Measurements from ENCODE around the gene GRAP2. TPM values are rescaled to one million over a fixed set of nuclear protein-coding genes. Genes with fewer than 3 reads are reported as not detected.

The GRAP2 gene
- total and polyA plus RNA-seq, 2 experiments from 2014 or later: 0.42 TPM; not detected in 1

DNA sequence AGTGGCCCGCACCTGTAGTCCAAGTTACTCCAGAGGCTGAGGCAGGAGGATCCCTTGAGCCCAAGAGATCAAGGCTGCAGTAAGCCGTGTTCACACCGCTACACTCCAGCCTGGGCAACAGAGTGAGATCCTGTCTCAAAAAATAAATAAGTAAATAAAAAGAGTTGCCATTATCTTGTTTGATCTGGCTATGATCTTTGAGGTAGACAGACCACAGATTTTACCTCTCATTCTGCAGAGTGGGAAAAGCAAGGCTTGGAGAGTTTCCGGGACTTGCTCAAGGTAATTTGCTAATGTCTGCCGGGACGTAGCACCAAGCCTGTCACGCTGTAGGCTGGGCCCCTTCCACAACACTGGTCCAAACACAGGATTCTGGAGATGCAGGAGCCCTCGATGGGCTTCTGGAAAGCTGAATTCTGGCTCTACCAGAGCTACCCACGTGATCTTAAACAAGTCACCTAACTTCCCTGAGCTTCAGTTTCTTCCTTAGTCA lies 6.8 kb downstream of the GRAP2 start (continued):
- TF ChIP-seq, protein P1, sequence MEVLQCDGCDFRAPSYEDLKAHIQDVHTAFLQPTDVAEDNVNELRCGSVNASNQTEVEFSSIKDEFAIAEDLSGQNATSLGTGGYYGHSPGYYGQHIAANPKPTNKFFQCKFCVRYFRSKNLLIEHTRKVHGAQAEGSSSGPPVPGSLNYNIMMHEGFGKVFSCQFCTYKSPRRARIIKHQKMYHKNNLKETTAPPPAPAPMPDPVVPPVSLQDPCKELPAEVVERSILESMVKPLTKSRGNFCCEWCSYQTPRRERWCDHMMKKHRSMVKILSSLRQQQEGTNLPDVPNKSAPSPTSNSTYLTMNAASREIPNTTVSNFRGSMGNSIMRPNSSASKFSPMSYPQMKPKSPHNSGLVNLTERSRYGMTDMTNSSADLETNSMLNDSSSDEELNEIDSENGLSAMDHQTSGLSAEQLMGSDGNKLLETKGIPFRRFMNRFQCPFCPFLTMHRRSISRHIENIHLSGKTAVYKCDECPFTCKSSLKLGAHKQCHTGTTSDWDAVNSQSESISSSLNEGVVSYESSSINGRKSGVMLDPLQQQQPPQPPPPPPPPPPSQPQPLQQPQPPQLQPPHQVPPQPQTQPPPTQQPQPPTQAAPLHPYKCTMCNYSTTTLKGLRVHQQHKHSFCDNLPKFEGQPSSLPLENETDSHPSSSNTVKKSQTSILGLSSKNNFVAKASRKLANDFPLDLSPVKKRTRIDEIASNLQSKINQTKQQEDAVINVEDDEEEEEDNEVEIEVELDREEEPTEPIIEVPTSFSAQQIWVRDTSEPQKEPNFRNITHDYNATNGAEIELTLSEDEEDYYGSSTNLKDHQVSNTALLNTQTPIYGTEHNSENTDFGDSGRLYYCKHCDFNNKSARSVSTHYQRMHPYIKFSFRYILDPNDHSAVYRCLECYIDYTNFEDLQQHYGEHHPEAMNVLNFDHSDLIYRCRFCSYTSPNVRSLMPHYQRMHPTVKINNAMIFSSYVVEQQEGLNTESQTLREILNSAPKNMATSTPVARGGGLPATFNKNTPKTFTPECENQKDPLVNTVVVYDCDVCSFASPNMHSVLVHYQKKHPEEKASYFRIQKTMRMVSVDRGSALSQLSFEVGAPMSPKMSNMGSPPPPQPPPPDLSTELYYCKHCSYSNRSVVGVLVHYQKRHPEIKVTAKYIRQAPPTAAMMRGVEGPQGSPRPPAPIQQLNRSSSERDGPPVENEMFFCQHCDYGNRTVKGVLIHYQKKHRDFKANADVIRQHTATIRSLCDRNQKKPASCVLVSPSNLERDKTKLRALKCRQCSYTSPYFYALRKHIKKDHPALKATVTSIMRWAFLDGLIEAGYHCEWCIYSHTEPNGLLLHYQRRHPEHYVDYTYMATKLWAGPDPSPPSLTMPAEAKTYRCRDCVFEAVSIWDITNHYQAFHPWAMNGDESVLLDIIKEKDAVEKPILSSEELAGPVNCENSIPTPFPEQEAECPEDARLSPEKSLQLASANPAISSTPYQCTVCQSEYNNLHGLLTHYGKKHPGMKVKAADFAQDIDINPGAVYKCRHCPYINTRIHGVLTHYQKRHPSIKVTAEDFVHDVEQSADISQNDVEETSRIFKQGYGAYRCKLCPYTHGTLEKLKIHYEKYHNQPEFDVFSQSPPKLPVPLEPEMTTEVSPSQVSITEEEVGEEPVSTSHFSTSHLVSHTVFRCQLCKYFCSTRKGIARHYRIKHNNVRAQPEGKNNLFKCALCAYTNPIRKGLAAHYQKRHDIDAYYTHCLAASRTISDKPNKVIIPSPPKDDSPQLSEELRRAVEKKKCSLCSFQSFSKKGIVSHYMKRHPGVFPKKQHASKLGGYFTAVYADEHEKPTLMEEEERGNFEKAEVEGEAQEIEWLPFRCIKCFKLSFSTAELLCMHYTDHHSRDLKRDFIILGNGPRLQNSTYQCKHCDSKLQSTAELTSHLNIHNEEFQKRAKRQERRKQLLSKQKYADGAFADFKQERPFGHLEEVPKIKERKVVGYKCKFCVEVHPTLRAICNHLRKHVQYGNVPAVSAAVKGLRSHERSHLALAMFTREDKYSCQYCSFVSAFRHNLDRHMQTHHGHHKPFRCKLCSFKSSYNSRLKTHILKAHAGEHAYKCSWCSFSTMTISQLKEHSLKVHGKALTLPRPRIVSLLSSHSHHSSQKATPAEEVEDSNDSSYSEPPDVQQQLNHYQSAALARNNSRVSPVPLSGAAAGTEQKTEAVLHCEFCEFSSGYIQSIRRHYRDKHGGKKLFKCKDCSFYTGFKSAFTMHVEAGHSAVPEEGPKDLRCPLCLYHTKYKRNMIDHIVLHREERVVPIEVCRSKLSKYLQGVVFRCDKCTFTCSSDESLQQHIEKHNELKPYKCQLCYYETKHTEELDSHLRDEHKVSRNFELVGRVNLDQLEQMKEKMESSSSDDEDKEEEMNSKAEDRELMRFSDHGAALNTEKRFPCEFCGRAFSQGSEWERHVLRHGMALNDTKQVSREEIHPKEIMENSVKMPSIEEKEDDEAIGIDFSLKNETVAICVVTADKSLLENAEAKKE (CRISPR knock-in tag; IDR thresholded peaks at IDR 0.05): no peak
- TF ChIP-seq EZH2 (IDR thresholded peaks at IDR 0.05; ENCODE audit: low read depth, unreplicated experiment) (no peak), CREB1 (CRISPR knock-in tag; IDR thresholded peaks at IDR 0.05; ENCODE audit: low read depth) (no peak), NANOG (IDR thresholded peaks at IDR 0.05; ENCODE audit: borderline replicate concordance) (no peak), ZNF114 (CRISPR knock-in tag; IDR thresholded peaks at IDR 0.05) (no peak), EZH2phosphoT487 (IDR thresholded peaks at IDR 0.05; ENCODE audit: unreplicated experiment) (no peak), JUNB (IDR thresholded peaks at IDR 0.05; ENCODE audit: unreplicated experiment) (no peak)

- no peaks in the 10 kb centered on the region for H3K36me3 Mint-ChIP-seq (ENCODE audit: low read depth)
- peaks cover 4% of the 10 kb centered on the region for H3K27me3 Mint-ChIP-seq (ENCODE audit: insufficient read depth, low read depth, poor library complexity)
- TF ChIP-seq ZNF114 (CRISPR knock-in tag; IDR thresholded peaks at IDR 0.05): no peak
- TF ChIP-seq, protein P2, sequence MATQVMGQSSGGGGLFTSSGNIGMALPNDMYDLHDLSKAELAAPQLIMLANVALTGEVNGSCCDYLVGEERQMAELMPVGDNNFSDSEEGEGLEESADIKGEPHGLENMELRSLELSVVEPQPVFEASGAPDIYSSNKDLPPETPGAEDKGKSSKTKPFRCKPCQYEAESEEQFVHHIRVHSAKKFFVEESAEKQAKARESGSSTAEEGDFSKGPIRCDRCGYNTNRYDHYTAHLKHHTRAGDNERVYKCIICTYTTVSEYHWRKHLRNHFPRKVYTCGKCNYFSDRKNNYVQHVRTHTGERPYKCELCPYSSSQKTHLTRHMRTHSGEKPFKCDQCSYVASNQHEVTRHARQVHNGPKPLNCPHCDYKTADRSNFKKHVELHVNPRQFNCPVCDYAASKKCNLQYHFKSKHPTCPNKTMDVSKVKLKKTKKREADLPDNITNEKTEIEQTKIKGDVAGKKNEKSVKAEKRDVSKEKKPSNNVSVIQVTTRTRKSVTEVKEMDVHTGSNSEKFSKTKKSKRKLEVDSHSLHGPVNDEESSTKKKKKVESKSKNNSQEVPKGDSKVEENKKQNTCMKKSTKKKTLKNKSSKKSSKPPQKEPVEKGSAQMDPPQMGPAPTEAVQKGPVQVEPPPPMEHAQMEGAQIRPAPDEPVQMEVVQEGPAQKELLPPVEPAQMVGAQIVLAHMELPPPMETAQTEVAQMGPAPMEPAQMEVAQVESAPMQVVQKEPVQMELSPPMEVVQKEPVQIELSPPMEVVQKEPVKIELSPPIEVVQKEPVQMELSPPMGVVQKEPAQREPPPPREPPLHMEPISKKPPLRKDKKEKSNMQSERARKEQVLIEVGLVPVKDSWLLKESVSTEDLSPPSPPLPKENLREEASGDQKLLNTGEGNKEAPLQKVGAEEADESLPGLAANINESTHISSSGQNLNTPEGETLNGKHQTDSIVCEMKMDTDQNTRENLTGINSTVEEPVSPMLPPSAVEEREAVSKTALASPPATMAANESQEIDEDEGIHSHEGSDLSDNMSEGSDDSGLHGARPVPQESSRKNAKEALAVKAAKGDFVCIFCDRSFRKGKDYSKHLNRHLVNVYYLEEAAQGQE (IDR thresholded peaks at IDR 0.05; ENCODE audit: unreplicated experiment): no peak
- TF ChIP-seq JUNB (IDR thresholded peaks at IDR 0.05; ENCODE audit: unreplicated experiment): no peak
- no peak for TF ChIP-seq CREB1 (CRISPR knock-in tag; IDR thresholded peaks at IDR 0.05; ENCODE audit: low read depth)
- TF ChIP-seq ZNF331 (CRISPR knock-in tag; IDR thresholded peaks at IDR 0.05; ENCODE audit: low read depth): no peak
- no peak for TF ChIP-seq POLR2AphosphoS5 (IDR thresholded peaks at IDR 0.05; ENCODE audit: low read depth)
Measured at GRCh38 chr22:39908136-39908535, 7.3 kb downstream of the GRAP2 start.

More at GRCh38 chr22:39908136-39908535, 7.3 kb downstream of the GRAP2 start:
- Histone ChIP-seq H3K4me2 (no peak overlapping the region), H3K4me3 (no peak overlapping the region), H3K27ac (ENCODE audit: low read depth) (no peak overlapping the region), H3K4me1 (ENCODE audit: insufficient read depth) (peaks cover 6% of the 10 kb centered on the region; the same call in 1 of the 2 replicates), H3K36me3 (ENCODE audit: insufficient read depth) (no peaks in the 10 kb centered on the region), H3F3A (replicated peaks; ENCODE audit: low read depth) (no peaks in the 10 kb centered on the region), H3K27me3 (ENCODE audit: insufficient read depth) (no peaks in the 10 kb centered on the region), H2AFZ (no peak overlapping the region), H3K79me2 (replicated peaks; ENCODE audit: insufficient read depth) (no peaks in the 10 kb centered on the region), H4K20me1 (replicated peaks; ENCODE audit: insufficient read depth) (no peaks in the 10 kb centered on the region), H3K9me2 (ENCODE audit: insufficient read depth) (no peaks in the 10 kb centered on the region)
- no peak overlapping the region for H3K4me3 Mint-ChIP-seq
- H3K27ac Mint-ChIP-seq: no peak overlapping the region
- ATAC-seq: no peak
- DNase-seq (ENCODE audit: low spot score): no peak
- peaks cover 16% of the 10 kb centered on the region; the same call in 2 of the 3 replicates for H3K4me1 Mint-ChIP-seq
- H3K9me3 Mint-ChIP-seq: no peaks in the 10 kb centered on the region
